NCI-H1436 (cell line): ENCODE results near the gene SLC43A1.

Source experiments
- DNase-seq: peaks from one replicate; lab custom pipeline; 2025; lab: John Stamatoyannopoulos, UW

The SLC43A1 gene

DNA sequence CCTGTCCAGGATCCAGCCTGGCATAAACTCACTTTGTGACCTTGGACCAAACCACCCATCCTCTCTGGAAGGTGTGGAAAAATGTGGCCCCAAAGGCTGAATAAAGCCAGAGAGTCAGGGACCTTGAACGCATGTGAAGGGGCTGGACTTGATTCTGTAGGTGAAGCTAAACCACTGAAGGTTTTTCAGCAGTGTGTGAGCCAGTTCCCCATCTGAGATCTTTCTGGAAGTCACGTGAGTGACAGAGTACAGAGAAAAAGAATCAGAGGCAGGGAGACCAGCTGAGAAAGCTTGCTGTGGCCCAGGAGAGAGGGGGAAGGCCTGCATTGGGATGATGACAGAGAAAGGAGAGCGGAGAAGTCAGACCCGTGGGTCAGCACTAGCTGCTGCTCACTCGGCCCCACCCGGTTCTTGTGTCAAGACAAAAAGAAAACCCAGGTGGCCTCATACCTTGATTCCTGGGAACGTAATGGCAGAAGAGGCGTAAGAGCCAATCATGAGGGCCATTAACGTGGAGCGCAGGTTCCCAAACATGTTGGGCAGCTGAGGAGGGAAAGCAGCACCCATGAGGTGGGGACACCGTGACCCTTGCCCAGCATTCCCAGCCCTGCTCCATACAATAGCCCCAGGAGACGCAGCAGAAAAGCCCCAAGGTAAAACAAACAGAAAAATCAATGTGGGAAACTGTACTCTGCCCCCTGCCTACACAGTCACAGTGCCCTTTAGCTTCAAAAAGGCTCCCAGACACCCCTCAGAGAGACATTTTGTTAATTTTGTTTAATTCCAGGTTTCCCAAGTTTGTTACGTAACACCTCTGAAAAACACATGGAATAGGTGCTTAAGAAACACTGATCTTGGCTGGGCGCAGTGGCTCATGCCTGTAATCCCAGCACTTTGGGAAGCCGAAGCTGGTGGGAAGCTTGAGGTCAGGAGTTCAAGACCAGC lies 17.9 kb downstream of the SLC43A1 start:
- DNase-seq, result no peak

DNA sequence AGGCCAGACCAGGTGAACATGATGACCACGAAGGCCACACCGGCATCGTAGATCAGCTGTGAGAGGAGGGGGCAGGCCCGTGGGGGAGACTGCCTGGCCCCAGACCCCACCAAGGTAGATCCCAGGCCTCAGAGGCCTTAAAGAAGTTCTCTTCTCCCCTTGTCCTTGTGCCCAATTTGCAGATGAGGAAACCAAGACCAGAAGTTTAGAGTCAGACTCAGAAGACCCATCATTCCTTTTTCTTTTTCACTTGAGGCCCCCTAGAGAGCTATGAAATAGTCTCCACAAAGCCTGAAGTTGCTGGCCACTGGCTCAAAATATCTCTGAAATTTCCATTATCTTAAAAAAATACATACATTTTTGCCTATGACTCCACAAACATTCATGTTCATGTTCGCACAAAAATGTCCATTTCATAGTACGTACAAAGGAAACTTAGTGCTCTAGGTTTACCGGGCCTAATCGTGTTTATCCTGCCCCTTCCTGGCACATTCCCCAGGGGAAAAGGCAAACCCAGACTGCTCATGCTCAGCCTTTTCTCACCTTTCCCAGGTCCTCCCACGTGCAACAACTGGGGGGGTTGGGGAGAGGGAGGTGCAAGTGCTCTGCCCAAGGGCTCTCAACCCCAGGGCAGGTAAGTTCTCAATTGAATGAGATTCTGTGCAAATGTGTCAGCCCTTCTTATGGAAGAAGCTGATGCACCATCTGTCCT lies 19.2 kb downstream of the SLC43A1 start:
- no peak for DNase-seq

DNA sequence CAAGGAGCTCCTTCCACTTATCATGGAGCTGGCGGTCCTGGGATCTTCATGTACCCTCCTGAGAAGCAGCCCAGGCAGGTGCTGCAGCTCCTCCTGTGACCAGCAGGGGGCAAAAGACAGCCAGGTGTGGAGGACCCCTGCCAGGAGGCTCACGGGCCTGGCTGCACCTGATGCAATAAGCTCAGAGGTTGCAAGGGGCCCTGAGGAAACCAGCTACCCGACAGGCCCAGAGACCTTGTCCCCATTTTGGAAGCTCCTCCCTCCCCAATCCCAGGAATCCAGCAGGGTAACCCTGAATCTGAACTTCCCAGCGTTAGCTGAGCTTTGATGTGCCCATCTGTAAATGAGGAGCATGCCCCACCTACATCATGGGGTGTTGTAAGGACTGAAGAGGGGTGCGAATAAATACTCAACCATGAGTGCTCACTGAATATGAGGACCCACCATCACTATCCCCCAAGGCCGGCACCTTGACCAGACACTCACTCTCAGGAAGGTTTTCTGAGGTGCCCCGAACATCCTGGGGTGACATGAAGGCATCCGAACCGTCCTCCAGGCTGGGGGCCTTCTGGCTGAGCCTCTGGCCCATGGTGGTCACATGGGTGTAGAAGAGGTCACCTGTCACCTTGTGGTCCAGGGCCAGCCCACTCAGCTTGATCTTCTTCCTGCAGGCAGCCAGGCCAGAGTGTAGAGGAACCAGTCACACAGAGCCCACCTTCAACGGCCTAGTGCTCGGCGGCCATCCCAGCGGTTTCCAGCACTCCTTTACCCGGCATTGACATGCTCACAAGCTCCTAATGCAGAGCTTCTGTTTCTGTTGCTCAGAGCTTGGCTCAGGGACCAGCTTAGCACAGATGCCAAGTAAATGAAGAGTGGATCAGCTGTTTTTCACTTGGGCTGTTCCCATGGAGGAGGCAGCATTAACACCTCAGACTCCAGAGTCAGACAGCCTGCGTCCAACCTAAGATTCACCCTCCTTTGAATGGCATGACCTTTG lies 21.7 kb downstream of the SLC43A1 start:
- DNase-seq, result peak; percentile 71

DNA sequence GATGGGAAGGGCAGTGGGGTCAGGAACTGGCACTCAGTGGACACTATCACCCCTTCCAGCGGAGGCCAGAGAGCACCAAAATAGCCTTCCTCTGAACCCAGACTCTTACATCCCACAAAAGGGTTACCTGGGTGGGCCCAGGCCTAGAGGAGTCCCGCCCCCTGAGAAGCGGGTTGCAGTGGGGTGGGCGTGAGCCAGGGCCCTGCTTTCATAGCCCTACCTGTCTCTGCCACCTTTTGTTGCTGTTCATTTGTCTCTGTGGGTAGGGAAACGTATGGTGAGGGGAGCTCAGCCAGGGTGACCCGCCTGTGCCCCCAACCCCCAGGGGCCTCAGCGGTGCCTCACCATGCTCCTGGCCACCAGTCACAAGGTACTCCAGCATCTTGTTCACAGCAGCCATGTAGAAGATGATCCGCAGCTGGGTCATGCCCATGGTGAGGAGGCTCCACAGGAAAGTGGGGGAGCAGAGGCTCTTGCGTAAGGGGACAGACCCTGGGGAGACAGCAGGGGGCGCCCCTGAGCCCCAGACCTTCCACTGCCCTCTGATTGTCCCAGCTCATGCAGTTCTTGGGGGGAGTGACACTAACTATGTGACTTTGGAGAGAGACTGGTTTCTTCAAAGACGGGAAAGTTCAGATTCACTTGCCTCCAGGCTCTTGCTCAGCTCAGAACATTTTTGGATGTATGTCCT lies 24.0 kb downstream of the SLC43A1 start:
- peak; percentile 3 for DNase-seq

DNA sequence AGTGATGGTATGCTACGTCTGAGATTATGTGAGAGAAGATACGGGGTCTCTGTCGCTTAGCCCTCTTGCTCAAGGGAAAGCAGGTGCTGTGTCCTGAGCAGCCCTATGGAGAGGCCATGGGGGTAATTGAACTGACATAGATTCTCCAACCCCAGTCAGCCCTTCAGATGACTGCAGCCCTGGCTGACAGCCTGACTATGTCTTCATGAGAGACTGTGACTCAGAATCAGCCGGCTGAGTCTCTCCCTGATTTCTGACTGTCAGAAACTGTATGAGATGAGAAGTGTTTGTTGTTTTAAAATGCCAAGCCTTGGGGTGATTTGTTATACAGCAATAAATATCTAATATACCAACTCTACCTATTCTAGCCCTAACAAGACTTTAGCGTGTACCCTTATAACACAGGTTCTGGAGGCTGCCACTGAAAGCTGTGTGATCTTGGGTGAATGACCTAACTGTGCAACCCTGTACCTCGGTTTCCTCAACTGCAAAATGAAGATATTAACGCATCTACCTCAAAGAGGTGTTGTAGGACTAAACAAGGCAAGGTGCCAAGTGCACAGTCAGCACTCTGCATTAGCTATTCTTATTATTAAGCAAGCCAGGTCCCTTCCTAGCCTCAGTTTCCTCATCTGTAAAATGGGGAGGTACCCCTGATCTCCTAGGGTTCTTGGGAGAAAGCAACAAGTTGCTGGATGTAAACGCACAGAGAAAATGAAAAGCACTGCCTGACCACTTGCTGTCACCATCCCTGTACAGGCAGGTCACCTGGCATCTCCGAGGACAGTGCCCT lies 24.9 kb downstream of the SLC43A1 start:
- no peak for DNase-seq

DNA sequence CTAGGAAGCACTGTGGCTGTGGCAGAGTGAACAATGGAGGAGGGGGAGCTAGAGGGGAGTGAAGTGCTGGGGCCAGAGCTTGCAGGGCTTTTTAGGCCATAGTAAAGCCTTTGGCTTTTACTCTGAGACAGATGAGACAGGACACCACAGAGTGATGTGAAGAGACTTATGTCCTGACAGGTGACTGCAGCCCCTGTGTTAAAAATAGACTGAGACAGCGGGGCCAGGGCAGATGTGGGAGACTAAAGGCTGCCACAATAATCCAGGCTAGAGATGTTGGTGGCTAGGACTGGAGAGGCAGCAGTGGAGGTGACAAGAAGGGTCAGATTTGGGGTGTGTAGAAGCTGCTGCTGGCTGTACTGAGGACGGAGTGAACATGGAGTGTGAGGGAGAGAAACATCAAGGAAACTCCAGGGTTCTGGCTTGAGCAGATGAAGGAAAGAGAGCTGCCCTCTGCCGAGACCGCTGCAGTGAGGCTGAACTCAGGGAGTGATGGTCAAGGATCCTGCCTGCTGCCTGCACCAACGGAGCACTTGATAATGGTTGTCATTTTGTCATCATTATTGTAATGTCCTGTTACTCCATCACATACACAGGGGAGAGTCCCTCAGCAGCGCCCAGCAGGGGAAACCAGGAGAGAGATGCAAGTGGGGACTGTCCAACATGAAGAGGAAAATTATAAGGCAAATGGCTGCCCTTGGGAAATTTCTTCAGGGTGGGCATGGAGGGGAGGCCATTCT lies 27.4 kb downstream of the SLC43A1 start:
- DNase-seq, result no peak

DNA sequence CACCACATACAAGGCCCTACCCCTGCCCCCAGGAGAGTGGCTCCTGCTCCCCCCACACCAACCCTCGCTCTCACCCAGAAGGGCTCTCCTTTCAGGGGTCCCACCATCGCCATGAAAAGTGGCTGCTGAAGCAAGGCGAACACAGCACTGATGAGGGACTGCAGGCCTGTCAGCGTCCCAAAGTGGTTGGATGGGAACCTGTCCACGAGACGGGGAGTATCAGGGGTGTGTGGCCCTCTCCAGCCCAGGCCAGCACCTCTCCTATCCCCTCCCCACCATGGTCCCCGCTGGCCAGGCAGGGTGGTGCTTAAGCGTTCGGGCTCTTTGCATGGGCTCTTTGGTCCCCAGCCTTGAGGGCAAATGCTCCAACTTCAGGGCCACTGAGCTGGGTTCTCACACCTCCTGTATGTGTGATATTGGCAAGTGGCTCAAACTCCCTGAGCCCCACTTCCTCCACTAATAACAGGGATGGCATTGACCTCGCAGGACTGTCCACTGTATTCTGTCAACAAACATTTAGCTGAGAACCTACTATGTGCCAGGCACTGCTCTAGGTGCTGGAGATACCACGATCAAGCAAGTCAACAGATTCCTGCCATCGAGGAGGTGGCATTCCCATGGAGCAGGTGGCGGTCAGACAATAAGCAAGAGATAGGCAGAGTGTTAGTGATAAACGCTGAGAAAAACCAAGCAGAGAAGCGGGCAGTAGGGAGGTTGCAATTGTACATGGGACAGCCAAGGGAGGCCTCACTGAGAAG lies 28.3 kb downstream of the SLC43A1 start:
- no peak for DNase-seq

DNA sequence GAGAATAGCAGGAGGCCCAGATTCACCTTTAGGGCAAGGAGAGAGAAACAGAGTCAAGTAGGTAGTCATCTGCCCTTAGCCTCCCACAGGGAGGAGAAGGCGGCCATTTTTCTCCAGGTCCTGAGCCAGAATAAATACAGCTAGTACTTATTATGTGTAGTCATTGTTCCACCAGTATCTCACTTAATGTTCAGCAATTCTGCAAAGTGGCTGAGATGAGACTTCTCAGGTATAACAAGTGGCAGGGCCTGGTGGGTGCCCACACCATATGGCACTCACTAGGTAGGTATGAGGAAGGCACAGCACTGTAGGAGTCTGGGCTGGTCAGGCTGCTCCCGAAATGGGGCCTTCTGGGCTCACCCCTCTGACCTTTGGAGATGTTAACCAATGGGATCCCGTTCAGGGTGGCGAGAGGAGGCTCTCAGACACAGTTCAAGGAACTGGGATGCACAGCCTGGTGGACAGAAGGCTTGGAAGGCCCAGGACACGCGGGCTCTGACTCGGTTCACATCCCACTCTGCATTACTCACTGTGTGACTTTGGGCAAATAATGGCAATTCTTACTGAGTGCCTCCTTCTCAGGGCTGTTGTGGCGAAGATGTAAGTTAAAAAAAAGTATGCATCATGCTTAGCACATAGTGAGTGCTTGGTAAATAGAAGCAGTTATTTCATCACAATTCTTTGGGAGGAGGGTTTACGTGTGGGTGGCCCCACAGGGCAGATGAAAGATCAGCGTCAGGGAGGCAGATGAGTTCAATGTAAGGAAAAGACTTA lies 30.1 kb downstream of the SLC43A1 start:
- no peak for DNase-seq

- DNase-seq, result no peak
These were observed 31.3 kb downstream of the SLC43A1 start for GRCh38 chr11:57484141-57484710.

DNA sequence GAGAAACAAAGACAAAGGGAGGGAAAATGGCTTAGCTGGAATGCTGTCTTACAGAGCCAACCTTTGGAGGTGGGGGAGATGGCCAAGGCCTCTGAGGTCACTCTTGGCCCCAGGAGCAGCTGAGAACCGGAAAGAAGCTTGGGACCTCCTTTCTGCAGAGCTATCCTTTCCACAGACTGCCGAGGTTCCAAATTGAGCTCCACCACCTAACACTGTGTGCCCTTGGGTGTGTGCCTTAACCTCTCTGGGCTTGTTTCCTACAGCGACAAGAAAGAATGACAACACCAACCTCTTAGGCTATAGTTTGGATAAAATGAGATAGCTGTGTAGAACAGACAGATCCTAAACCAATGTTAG lies 32.0 kb downstream of the SLC43A1 start:
- no peak for DNase-seq

DNA sequence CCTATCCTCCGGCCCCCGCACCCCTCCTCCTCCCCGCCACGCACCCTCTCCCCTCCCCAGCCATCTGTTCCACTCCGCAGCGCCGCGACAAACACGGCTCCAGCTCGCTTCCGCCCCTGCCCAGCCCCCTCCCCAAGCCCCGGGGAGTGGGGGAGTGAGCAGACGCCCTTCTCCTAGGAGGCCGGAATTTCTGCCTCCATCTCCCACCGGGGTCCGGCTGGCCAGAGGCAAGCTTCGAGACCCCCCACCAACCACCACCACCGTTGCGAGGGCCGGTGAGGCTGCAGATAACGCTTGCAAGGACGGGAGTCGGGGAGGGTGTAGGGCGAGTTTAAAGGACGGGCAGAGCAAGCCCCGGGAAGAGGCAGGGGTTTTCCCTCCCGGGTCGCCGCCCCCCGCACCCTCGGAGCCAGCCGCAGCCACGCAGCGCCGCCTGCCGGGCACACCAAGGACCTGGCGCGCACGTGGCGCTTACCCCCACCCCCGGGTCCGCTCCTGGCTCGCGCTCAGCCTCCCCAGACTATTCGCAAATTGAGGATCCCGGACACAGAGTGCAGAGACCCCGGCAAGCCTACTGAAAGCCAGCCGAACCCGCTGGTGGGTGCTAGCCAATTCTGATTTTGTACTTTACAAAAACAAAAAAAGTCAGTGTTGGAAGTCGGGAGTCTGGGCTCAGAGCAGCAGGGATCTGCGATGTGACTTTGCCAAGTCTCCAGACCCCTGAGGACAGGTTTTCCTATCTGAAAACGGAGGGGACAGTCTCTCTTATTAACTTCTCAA lies 32.5 kb downstream of the SLC43A1 start:
- DNase-seq, result peak; percentile 36

- no peak for DNase-seq
These were observed 33.4 kb downstream of the SLC43A1 start for GRCh38 chr11:57481915-57482781.

DNA sequence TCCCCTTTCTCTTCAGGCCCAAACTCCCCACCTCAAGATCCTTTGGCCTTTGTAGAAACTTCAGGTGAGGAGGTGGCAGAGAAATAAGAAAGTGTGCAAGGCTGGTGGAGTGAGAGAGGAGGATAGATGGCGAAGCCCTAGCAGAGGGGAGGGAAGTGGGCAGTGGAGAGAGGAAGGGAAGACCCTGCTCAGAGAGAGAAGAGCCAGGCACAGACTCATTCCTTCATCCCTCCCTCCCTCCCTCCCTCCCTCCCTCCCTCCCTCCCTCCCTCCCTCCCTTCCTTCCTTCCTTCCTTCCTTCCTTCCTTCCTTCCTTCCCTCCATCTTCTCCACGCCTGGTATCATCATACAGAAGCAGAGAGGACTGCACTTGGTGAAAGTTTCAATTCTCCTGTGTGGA lies 34.2 kb downstream of the SLC43A1 start:
- DNase-seq, result no peak

DNA sequence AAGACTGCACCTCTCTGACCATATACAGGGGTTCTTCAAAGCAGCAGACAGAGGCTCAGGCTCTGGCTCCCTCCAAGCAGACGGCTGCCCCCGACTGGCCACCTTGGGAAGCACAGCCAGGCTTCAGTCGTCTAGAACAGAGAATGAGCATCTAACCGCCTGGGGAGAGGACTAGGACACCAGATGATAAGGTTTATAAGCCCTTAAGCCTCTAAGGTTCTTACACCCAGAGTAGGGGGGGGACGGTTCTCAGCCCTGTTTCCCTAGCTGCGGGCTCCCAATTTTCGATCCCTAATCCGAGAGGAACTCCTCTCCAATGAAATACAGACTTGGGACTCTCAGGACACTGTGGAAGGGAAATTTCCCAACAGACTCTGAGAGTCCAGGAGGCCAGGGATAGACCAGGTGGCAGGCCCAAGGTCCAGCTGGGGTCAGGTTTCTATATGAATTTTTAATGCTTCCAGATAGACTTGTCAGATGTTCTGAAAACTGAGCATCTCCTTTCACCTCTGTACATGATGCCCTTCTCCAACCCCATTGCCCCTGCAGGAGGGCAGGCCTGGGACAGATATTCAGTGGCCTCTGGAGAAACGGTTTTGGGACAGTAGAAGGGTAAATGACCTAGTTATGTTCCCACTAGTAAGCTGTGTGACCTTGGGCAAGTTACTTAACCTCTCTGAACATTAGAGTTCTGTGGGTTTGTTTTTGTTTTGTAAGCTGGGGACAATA lies 34.9 kb downstream of the SLC43A1 start:
- DNase-seq, result peak; percentile 17

DNA sequence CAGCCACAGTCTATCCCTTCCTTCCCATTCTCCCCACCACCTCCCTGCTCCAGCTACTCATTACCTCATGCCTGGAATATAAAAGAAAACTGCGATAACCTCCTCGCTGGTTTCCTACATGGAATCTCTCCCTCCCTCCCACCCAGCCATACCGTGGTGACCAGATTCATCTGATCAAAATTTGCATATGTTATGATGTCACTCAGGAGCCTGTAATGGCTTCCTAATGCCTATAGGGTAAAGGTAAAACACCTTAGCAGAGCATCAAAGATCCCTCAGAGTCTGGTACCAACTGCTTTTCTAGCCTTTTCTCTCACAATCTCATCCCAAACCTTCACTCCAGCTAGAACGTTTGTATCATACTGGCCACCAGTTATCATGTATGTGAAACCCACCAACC lies 35.6 kb downstream of the SLC43A1 start:
- no peak for DNase-seq
